DOHH2 (cell line): Measurements from ENCODE around the gene TPD52L2.

ENCODE experiments used
- H3F3A ChIP-seq: fragments of 200-600 bp; sonication (generic), shearing (Covaris generic); 2 replicates; pipeline ENCODE4 v1.6.0; 2016; ENCODE audit warnings: antibody characterized with exemption, mild to moderate bottlenecking; ENCODE audit not compliant: control insufficient read depth, insufficient read depth
- H3K27ac ChIP-seq: fragments of 200-600 bp; sonication (generic); 2 replicates; pipeline ENCODE4 v1.5.1; 2014; ENCODE audit warnings: low read depth, mild to moderate bottlenecking, low read length, moderate library complexity
- H3K27me3 ChIP-seq: fragments of 200-600 bp; sonication (generic); 2 replicates; pipeline ENCODE4 v1.6.1; 2014; ENCODE audit warnings: mild to moderate bottlenecking, low read length, mixed read lengths; ENCODE audit not compliant: control insufficient read depth
- H3K36me3 ChIP-seq: fragments of 200-600 bp; sonication (generic); 2 replicates; pipeline ENCODE4 v1.6.1; 2014; ENCODE audit warnings: mild to moderate bottlenecking, low read length, moderate library complexity, mixed read lengths; ENCODE audit not compliant: control insufficient read depth
- H3K4me1 ChIP-seq: fragments of 200-600 bp; sonication (generic); 2 replicates; pipeline ENCODE4 v1.6.1; 2014; ENCODE audit warnings: mild to moderate bottlenecking, low read length, mixed read lengths; ENCODE audit not compliant: control insufficient read depth
- H3K4me2 ChIP-seq: fragments of 200-600 bp; sonication (generic); 2 replicates; pipeline ENCODE4 v1.6.0; 2014; ENCODE audit warnings: mild to moderate bottlenecking, low read length, moderate library complexity
- H3K4me3 ChIP-seq: fragments of 200-600 bp; sonication (generic); 2 replicates; pipeline ENCODE4 v1.5.1; 2014; ENCODE audit warnings: mild to moderate bottlenecking, low read length, mixed read lengths
- H3K79me2 ChIP-seq: fragments of 200-600 bp; sonication (generic); 2 replicates; pipeline ENCODE4 v1.6.1; 2014; ENCODE audit warnings: mild to moderate bottlenecking, low read length, mixed read lengths; ENCODE audit not compliant: control insufficient read depth
- H3K9me2 ChIP-seq: fragments of 200-600 bp; sonication (generic); replicated peaks from 2 replicates; pipeline ENCODE4 v1.6.1; 2014; ENCODE audit warnings: mild to moderate bottlenecking, low read length, mixed read lengths; ENCODE audit not compliant: control insufficient read depth
- H3K9me3 ChIP-seq: fragments of 200-600 bp; sonication (generic); 2 replicates; pipeline ENCODE4 v1.6.1; 2014; ENCODE audit warnings: antibody characterized with exemption, low read length, mixed read lengths; ENCODE audit not compliant: control insufficient read depth, insufficient read depth
- H4K20me1 ChIP-seq: fragments of 200-600 bp; sonication (generic); 2 replicates; pipeline ENCODE4 v1.6.0; 2014; ENCODE audit warnings: low read depth, mild to moderate bottlenecking, antibody characterized with exemption, low read length, moderate library complexity; ENCODE audit not compliant: control insufficient read depth, insufficient read depth
- EZH2phosphoT487 ChIP-seq: fragments of 200-600 bp; sonication (generic); IDR thresholded peaks from 2 replicates; pipeline ENCODE4 v1.6.1; 2017; ENCODE audit warnings: borderline replicate concordance, mild to moderate bottlenecking, antibody characterized with exemption, low read length, moderate library complexity, mixed read lengths
- TF ChIP-seq, protein P1 (sequence below): fragments of 200-600 bp; sonication (generic); IDR thresholded peaks from one replicate; pipeline ENCODE4 v1.5.1; 2014; ENCODE audit warnings: antibody characterized with exemption, mild to moderate bottlenecking, low read depth, low read length; ENCODE audit not compliant: poor library complexity, severe bottlenecking

TPD52L2 gene

DNA sequence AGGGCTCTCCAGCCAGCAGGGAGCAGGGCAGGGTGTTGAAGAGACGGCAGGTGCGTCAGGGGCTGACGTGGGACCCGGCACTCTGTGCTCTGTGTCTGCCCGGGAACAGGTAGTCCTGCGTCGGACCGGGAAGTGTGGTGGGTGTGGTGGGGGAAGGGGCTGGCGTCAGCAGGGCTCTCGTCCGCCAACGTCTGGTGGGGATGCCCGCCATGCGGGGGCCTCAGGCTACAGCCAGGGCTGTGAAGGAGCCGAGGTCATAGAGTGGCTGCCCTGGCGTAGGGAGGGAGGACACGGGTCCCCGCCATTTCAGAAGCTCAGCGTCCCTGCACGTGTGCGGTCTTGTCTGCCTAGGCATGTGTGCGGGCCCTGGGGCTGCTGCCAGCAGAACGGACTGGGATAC is 55.2 kb downstream of the TPD52L2 start:
- Histone ChIP-seq H3K4me2 (no peak overlapping the region), H3K4me3 (no peak overlapping the region), H3K36me3 (peaks cover 20% of the 10 kb centered on the region), H3K27me3 (no peaks in the 10 kb centered on the region), H3K9me3 (peaks cover 9% of the 10 kb centered on the region; the same call in 1 of the 2 replicates), H3K27ac (no peak overlapping the region), H3F3A (no peaks in the 10 kb centered on the region), H3K9me2 (no peaks in the 10 kb centered on the region), H4K20me1 (no peaks in the 10 kb centered on the region), H3K79me2 (peaks cover 75% of the 10 kb centered on the region), H3K4me1 (peaks cover 35% of the 10 kb centered on the region)
- TF ChIP-seq, protein P1, sequence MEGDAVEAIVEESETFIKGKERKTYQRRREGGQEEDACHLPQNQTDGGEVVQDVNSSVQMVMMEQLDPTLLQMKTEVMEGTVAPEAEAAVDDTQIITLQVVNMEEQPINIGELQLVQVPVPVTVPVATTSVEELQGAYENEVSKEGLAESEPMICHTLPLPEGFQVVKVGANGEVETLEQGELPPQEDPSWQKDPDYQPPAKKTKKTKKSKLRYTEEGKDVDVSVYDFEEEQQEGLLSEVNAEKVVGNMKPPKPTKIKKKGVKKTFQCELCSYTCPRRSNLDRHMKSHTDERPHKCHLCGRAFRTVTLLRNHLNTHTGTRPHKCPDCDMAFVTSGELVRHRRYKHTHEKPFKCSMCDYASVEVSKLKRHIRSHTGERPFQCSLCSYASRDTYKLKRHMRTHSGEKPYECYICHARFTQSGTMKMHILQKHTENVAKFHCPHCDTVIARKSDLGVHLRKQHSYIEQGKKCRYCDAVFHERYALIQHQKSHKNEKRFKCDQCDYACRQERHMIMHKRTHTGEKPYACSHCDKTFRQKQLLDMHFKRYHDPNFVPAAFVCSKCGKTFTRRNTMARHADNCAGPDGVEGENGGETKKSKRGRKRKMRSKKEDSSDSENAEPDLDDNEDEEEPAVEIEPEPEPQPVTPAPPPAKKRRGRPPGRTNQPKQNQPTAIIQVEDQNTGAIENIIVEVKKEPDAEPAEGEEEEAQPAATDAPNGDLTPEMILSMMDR = no peak
- no peak for TF ChIP-seq EZH2phosphoT487

DNA sequence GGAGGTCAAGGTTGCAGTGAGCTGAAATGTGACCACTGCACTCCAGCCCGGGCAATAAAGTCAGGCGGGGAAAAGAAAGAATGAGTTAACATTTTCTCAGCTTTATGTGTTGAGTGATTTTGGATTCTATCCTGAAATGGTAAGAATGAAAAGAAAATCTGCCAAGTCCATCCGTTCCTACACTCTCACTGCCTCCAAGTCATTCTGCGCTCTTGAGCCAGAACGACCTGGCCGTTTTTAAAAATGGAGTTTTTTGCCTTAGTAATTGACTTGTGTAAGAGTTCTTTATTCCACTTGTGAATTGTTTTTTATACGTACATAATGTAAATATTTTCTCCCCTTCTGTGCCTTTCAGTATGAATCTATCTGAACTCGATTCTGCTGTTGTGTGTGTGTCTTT is 58.6 kb downstream of the TPD52L2 start:
- no peak for TF ChIP-seq EZH2phosphoT487
- TF ChIP-seq, protein P1 = no peak

DNA sequence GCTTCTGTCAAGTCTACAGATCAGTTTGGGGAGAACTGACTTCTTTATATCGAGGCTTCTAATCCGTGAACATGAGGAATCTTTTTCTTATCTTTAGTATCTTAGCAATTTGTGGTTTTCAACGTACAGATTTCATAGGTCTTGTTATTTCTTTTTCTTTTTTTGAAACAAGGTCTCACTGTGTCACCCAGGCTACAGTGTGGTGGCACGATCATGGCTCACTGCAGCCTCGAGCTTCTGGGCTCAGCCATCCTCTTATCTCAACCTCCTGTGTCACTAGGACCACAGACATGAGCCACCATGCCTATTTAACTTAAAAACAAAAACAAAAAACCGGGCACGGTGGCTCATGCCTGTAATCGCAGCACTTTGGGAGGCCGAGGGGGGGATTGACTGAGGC is 59.2 kb downstream of the TPD52L2 start:
- H3K4me1 ChIP-seq = no peaks in the 10 kb centered on the region
- H3K79me2 ChIP-seq = peaks cover 51% of the 10 kb centered on the region
- peaks cover 30% of the 10 kb centered on the region for H3K36me3 ChIP-seq
- no peaks in the 10 kb centered on the region for H4K20me1 ChIP-seq
- H3K9me3 ChIP-seq = no peaks in the 10 kb centered on the region
- H3K4me3 ChIP-seq = no peak overlapping the region
- no peaks in the 10 kb centered on the region for H3F3A ChIP-seq
- no peak overlapping the region for H3K27ac ChIP-seq
- no peak overlapping the region for H3K4me2 ChIP-seq
- TF ChIP-seq, protein P1 = no peak
- TF ChIP-seq EZH2phosphoT487 = no peak
- H3K27me3 ChIP-seq = no peaks in the 10 kb centered on the region
- H3K9me2 ChIP-seq = no peaks in the 10 kb centered on the region

More for the DNA sequence above, 58.6 kb downstream of the TPD52L2 start:
- H3K4me3 ChIP-seq = no peak overlapping the region
- H3K36me3 ChIP-seq = peaks cover 27% of the 10 kb centered on the region
- no peaks in the 10 kb centered on the region for H3K9me3 ChIP-seq
- H3K9me2 ChIP-seq = no peaks in the 10 kb centered on the region
- H3K27ac ChIP-seq = no peak overlapping the region
- H3K79me2 ChIP-seq = peaks cover 57% of the 10 kb centered on the region
- H3K4me1 ChIP-seq = peaks cover 1% of the 10 kb centered on the region
- no peak overlapping the region for H3K4me2 ChIP-seq
- no peaks in the 10 kb centered on the region for H3F3A ChIP-seq
- no peaks in the 10 kb centered on the region for H4K20me1 ChIP-seq
- H3K27me3 ChIP-seq = no peaks in the 10 kb centered on the region
